Effector memory CD8-positive, alpha-beta T cell (primary cell): ENCODE measurements around the gene CAT.

Experiments used
- ATAC-seq: fragments of 150-1000 bp; cut with Tn5 transposase; replicated peaks from 2 replicates; pipeline ENCODE4 v1.10.0; 2021; ENCODE audit warnings: mild to moderate bottlenecking, moderate library complexity
- DNase-seq, 3 experiments: peaks; one replicate each; pipeline ENCODE4 v3.0.0; 2021
- H3K27ac Mint-ChIP-seq, 2 donors: one replicate each; pipeline ENCODE4 v1.8.0; 2022; ENCODE audit warnings: mild to moderate bottlenecking in 2 of 2, mixed read lengths in 2 of 2, moderate library complexity in 2 of 2
- H3K27me3 Mint-ChIP-seq, 2 donors: one replicate each; pipeline ENCODE4 v1.8.0; 2022; ENCODE audit warnings: mixed read lengths in 2 of 2
- H3K36me3 Mint-ChIP-seq: one replicate; pipeline ENCODE4 v1.8.0; 2022; ENCODE audit warnings: mild to moderate bottlenecking, moderate library complexity, mixed read lengths; ENCODE audit not compliant: insufficient read depth
- H3K4me1 Mint-ChIP-seq, 2 donors: one replicate each; pipeline ENCODE4 v1.8.0; 2022; ENCODE audit warnings: low read depth in 2 of 2, mixed read lengths in 2 of 2
- H3K4me3 Mint-ChIP-seq, 2 donors: one replicate each; pipeline ENCODE4 v1.8.0; 2022; ENCODE audit warnings: mild to moderate bottlenecking in 2 of 2, mixed read lengths in 2 of 2, moderate library complexity in 2 of 2
- H3K9me3 Mint-ChIP-seq, 2 donors: one replicate each; pipeline ENCODE4 v1.8.0; 2022; ENCODE audit warnings: mixed read lengths in 2 of 2

The CAT gene

DNA sequence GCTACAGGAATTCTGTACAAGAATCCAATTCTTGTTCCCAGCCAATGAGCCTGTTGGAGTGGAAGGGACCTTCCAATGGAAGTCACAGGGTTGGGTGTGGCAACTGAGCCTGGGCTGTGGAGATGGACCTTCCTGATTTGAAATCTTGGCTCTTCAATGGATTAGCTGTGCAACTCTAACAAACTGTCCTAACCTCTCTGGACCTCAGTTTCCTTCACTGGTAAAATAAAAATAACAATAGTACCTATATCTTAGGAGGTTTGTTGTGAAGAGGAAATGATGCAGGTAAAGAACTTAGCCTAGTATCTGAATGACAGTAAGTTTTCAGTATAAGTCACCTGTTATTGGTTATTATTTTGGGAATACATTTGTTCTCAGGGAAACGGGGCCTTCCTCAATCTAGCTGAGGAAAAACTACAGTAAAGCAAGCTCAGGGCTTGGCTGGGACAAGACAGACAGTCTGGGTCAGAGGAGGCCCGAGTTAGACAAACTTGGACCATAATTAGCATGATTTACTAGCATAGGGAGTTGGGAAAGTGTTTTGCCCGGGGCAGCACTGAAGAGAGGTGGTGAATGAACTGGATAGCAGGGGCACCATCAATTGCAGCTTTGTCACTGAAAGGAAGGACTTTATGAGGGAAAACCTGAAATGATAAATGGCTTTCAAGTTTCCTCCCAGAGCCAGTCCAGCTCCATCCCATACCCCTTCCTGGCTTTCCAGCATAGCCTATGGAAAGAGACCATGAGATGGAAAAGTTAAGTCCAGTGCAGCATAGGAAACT lies 61.2 kb downstream of the CAT start:
- Mint-ChIP-seq H3K27me3 (peaks cover 9 to 44% of the 10 kb centered on the region in 2 donors), H3K9me3 (no peaks in the 10 kb centered on the region), H3K27ac (no peak overlapping the region), H3K4me3 (no peak overlapping the region), H3K4me1 (no peaks in the 10 kb centered on the region), H3K36me3 (no peaks in the 10 kb centered on the region)
- ATAC-seq (no peak), DNase-seq (no peak)

GRCh38 chr11:34501500-34501899 lies 62.8 kb downstream of the CAT start:
- Mint-ChIP-seq H3K4me3 (no peak overlapping the region), H3K27me3 (peaks cover 4 to 33% of the 10 kb centered on the region in 2 donors), H3K27ac (no peak overlapping the region), H3K36me3 (no peaks in the 10 kb centered on the region), H3K9me3 (no peaks in the 10 kb centered on the region), H3K4me1 (no peaks in the 10 kb centered on the region)
- ATAC-seq = no peak
- DNase-seq = no peak

GRCh38 chr11:34501949-34502348 lies 63.2 kb downstream of the CAT start:
- no peaks in the 10 kb centered on the region for H3K4me1 Mint-ChIP-seq
- peaks cover 0 to 29% of the 10 kb centered on the region in 2 donors for H3K27me3 Mint-ChIP-seq
- ATAC-seq (no peak), DNase-seq (no peak)
- no peak overlapping the region for H3K27ac Mint-ChIP-seq
- H3K36me3 Mint-ChIP-seq = no peaks in the 10 kb centered on the region
- no peaks in the 10 kb centered on the region for H3K9me3 Mint-ChIP-seq
- H3K4me3 Mint-ChIP-seq = no peak overlapping the region

GRCh38 chr11:34502949-34503348 lies 64.2 kb downstream of the CAT start:
- Mint-ChIP-seq H3K36me3 (no peaks in the 10 kb centered on the region), H3K9me3 (no peaks in the 10 kb centered on the region), H3K27ac (no peak overlapping the region), H3K4me3 (no peak overlapping the region), H3K4me1 (no peaks in the 10 kb centered on the region), H3K27me3 (peaks cover 0 to 29% of the 10 kb centered on the region in 2 donors)
- DNase-seq (no peak), ATAC-seq (no peak)

GRCh38 chr11:34505874-34506273 lies 67.1 kb downstream of the CAT start:
- H3K4me3 Mint-ChIP-seq = no peak overlapping the region
- H3K27me3 Mint-ChIP-seq = peaks cover 0 to 11% of the 10 kb centered on the region in 2 donors
- H3K27ac Mint-ChIP-seq = no peak overlapping the region
- H3K36me3 Mint-ChIP-seq = no peaks in the 10 kb centered on the region
- ATAC-seq (no peak), DNase-seq (no peak)
- H3K9me3 Mint-ChIP-seq = no peaks in the 10 kb centered on the region
- no peaks in the 10 kb centered on the region for H3K4me1 Mint-ChIP-seq

GRCh38 chr11:34507156-34507555 lies 68.4 kb downstream of the CAT start:
- no peaks in the 10 kb centered on the region for H3K36me3 Mint-ChIP-seq
- ATAC-seq (no peak), DNase-seq (no peak)
- no peak overlapping the region for H3K4me3 Mint-ChIP-seq
- H3K27me3 Mint-ChIP-seq = peaks cover 0 to 2% of the 10 kb centered on the region in 2 donors
- no peak overlapping the region for H3K27ac Mint-ChIP-seq
- no peaks in the 10 kb centered on the region for H3K4me1 Mint-ChIP-seq
- no peaks in the 10 kb centered on the region for H3K9me3 Mint-ChIP-seq

GRCh38 chr11:34507610-34508009 lies 68.9 kb downstream of the CAT start:
- H3K9me3 Mint-ChIP-seq = no peaks in the 10 kb centered on the region
- no peak for ATAC-seq

DNA sequence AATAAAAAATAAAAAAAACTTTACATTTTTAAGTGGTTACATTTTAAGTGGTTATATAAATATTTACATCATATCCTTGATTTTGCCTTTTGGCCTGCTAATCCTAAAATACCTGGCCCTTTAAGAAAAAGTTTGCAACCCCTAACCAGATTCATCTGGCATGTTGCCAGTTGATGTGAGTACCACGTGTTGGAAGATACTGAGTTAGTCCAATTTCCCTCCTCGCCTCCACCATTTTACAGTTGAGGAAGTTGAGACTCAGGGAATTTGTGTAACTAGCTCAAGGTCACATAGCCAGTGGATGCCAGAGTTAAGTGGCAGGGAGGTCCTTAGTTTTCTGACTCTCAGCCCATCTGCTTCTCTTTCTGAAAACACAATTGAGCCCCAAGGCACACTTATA lies 69.8 kb downstream of the CAT start:
- H3K36me3 Mint-ChIP-seq = no peaks in the 10 kb centered on the region
- ATAC-seq = no peak
- H3K4me1 Mint-ChIP-seq = no peaks in the 10 kb centered on the region
- DNase-seq = no peak
- no peak overlapping the region for H3K4me3 Mint-ChIP-seq
- H3K9me3 Mint-ChIP-seq = no peaks in the 10 kb centered on the region
- no peak overlapping the region for H3K27ac Mint-ChIP-seq
- H3K27me3 Mint-ChIP-seq = no peaks in the 10 kb centered on the region

More at GRCh38 chr11:34507610-34508009, 68.9 kb downstream of the CAT start:
- Mint-ChIP-seq H3K27ac (no peak overlapping the region), H3K36me3 (no peaks in the 10 kb centered on the region), H3K4me3 (no peak overlapping the region), H3K27me3 (no peaks in the 10 kb centered on the region), H3K4me1 (no peaks in the 10 kb centered on the region)
- DNase-seq = no peak

GRCh38 chr11:34509336-34509876 lies 70.7 kb downstream of the CAT start:
- H3K27me3 Mint-ChIP-seq = peaks cover 3 to 8% of the 10 kb centered on the region in 2 donors
- no peak overlapping the region for H3K27ac Mint-ChIP-seq
- no peak for ATAC-seq

GRCh38 chr11:34510218-34510617 lies 71.5 kb downstream of the CAT start:
- H3K27ac Mint-ChIP-seq = no peak overlapping the region
- no peaks in the 10 kb centered on the region for H3K9me3 Mint-ChIP-seq
- DNase-seq (no peak), ATAC-seq (no peak)
- H3K36me3 Mint-ChIP-seq = no peaks in the 10 kb centered on the region
- no peak overlapping the region for H3K4me3 Mint-ChIP-seq
- H3K27me3 Mint-ChIP-seq = peaks cover 9 to 10% of the 10 kb centered on the region in 2 donors
- H3K4me1 Mint-ChIP-seq = no peaks in the 10 kb centered on the region

More at GRCh38 chr11:34509336-34509876, 70.7 kb downstream of the CAT start:
- Mint-ChIP-seq H3K4me3 (no peak overlapping the region), H3K36me3 (no peaks in the 10 kb centered on the region), H3K9me3 (no peaks in the 10 kb centered on the region), H3K4me1 (no peaks in the 10 kb centered on the region)
- DNase-seq = no peak

- H3K9me3 Mint-ChIP-seq = no peaks in the 10 kb centered on the region
- no peak for ATAC-seq
- no peak overlapping the region for H3K4me3 Mint-ChIP-seq
- H3K4me1 Mint-ChIP-seq = no peaks in the 10 kb centered on the region
- peaks cover 10 to 13% of the 10 kb centered on the region in 2 donors for H3K27me3 Mint-ChIP-seq
- no peaks in the 10 kb centered on the region for H3K36me3 Mint-ChIP-seq
- DNase-seq = no peak
- H3K27ac Mint-ChIP-seq = no peak overlapping the region
These were observed 71.9 kb downstream of the CAT start for GRCh38 chr11:34510673-34511072.

DNA sequence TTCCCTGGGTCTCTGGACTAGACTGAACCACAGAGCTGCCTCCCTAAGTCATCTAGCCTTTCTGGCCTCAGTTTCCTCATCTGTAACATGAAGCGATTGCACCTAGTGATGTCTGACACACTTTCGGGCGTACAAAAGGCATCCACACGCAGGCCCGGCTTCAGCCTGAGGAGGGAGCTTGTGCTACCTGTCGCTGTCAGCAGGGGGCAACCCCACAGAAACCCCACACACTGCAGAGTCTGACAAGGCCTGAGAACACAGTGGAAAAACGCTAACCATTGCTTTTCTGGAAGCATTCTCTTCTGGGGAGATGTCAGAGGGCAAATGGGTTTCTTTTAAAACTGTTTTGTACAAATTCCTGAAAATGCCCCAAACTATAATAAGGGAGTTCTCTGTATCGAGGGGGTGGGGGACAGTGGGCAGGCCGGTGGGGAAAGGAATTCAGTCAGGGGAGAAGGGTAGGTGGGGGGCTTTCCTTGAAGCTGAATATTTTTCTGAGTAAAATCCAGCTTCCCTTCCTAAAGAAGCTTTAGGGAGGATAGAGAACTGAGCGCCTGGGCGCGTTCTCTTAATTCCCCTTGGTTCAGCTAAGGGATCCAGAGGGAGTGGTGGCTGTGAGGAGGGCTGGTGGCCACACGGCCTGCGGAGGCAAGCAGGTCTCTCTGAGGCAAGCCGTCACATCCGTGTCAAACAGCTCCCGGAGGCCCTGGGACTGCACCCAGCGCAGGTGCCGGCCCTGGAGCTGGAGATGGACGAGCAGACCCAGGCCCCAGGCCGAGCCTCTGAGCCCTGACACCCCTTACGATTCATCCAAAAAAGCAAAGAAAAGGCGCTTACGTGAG lies 74.3 kb downstream of the CAT start:
- no peaks in the 10 kb centered on the region for H3K9me3 Mint-ChIP-seq
- H3K27me3 Mint-ChIP-seq = peaks cover 10 to 20% of the 10 kb centered on the region in 2 donors
- no peaks in the 10 kb centered on the region for H3K4me1 Mint-ChIP-seq
- H3K4me3 Mint-ChIP-seq = no peak overlapping the region
- peak; percentile 69 for ATAC-seq
- H3K27ac Mint-ChIP-seq = no peak overlapping the region
- DNase-seq = peak; percentile 11 to 41 (median 26)
- no peaks in the 10 kb centered on the region for H3K36me3 Mint-ChIP-seq

- Mint-ChIP-seq H3K4me3 (no peak within 1 kb of the TSS), H3K4me1 (no peaks in the 10 kb centered on the region), H3K27ac (no peak within 1 kb of the TSS), H3K27me3 (peaks cover 10 to 20% of the 10 kb centered on the region in 2 donors), H3K36me3 (no peaks in the 10 kb centered on the region), H3K9me3 (no peaks in the 10 kb centered on the region)
- ATAC-seq (no peak), DNase-seq (no peak)
These were observed 75.1 kb downstream of the CAT start, which contains the start of gene ELF5 for GRCh38 chr11:34513682-34514449. Gene ELF5 (minus strand): TSS chr11:34513794. CDS start chr11:34505749, 8,045 bp downstream.
